GM19397 (cell line): ENCODE measurements around the gene S100A6.
"Not testable (repeated sequence)": the region's sequence is repeated elsewhere in the genome, so short reads cannot be mapped to it uniquely, and the experiment has no call there.

Experiments used
- ATAC-seq: cut with Tn5 transposase; IDR thresholded peaks from one replicate; pipeline ENCODE4 v1.9.1; 2021; ENCODE audit warnings: mild to moderate bottlenecking, moderate library complexity; ENCODE audit not compliant: unreplicated experiment

S100A6 gene

GRCh38 chr1:153532769-153533599, 2.8 kb downstream of the S100A6 start:
- ATAC-seq: no peak

- no peak for ATAC-seq
Observed at GRCh38 chr1:153532181-153532580, 3.6 kb downstream of the S100A6 start.

GRCh38 chr1:153531638-153532037, 4.2 kb downstream of the S100A6 start:
- no peak for ATAC-seq

GRCh38 chr1:153527683-153528040, 8.1 kb downstream of the S100A6 start:
- no peak for ATAC-seq

- ATAC-seq: no peak
Observed at GRCh38 chr1:153527023-153527682, 8.6 kb downstream of the S100A6 start.

- ATAC-seq: no peak
Observed at GRCh38 chr1:153526132-153526543, 9.7 kb downstream of the S100A6 start.

- ATAC-seq: no peak
Observed at GRCh38 chr1:153525088-153525728, 10.6 kb downstream of the S100A6 start.

GRCh38 chr1:153522353-153523048, 13.3 kb downstream of the S100A6 start:
- not testable (repeated sequence) for ATAC-seq

GRCh38 chr1:153521808-153522207, 14.0 kb downstream of the S100A6 start:
- not testable (repeated sequence) for ATAC-seq

GRCh38 chr1:153520818-153521476, 14.8 kb downstream of the S100A6 start:
- ATAC-seq: no peak

- ATAC-seq: not testable (repeated sequence)
Observed at GRCh38 chr1:153520137-153520691, 15.6 kb downstream of the S100A6 start.

- ATAC-seq: no peak
Observed at GRCh38 chr1:153519242-153519641, 16.5 kb downstream of the S100A6 start.

GRCh38 chr1:153515504-153516394, 20.0 kb downstream of the S100A6 start:
- ATAC-seq: no peak

GRCh38 chr1:153513666-153514065, 22.1 kb downstream of the S100A6 start:
- ATAC-seq: no peak

GRCh38 chr1:153513023-153513422, 22.8 kb downstream of the S100A6 start:
- no peak for ATAC-seq

- no peak for ATAC-seq
Observed at GRCh38 chr1:153510984-153511410, 24.8 kb downstream of the S100A6 start.

GRCh38 chr1:153509729-153510354, 25.9 kb downstream of the S100A6 start:
- ATAC-seq: no peak

- ATAC-seq: no peak
Observed at GRCh38 chr1:153509036-153509435, 26.8 kb downstream of the S100A6 start.
